IPS-18a (cell line): ENCODE results near the gene AGFG2.
A peak's percentile ranks its signal among the peaks of the same experiment; 100 is the strongest.

ENCODE experiments used
- H3K27ac ChIP-seq: one replicate; pipeline ENCODE4 v1.5.1; 2013; ENCODE audit warnings: low read length
- H3K27me3 ChIP-seq: one replicate; pipeline ENCODE4 v1.6.1; 2013; ENCODE audit warnings: mild to moderate bottlenecking, low read length; ENCODE audit not compliant: control insufficient read depth, insufficient read depth
- H3K36me3 ChIP-seq: one replicate; pipeline ENCODE4 v1.6.1; 2013; ENCODE audit warnings: low read depth, low read length; ENCODE audit not compliant: control insufficient read depth
- H3K4me1 ChIP-seq: one replicate; pipeline ENCODE4 v1.6.1; 2013; ENCODE audit warnings: low read depth, low read length; ENCODE audit not compliant: control insufficient read depth
- H3K4me3 ChIP-seq: one replicate; pipeline ENCODE4 v1.5.1; 2013; ENCODE audit warnings: low read length
- H3K9ac ChIP-seq: one replicate; pipeline ENCODE4 v1.6.1; 2013; ENCODE audit warnings: mild to moderate bottlenecking, low read length, moderate library complexity
- H3K9me3 ChIP-seq: one replicate; pipeline ENCODE4 v1.6.1; 2013; ENCODE audit warnings: low read depth, low read length; ENCODE audit not compliant: control insufficient read depth

The AGFG2 gene

DNA sequence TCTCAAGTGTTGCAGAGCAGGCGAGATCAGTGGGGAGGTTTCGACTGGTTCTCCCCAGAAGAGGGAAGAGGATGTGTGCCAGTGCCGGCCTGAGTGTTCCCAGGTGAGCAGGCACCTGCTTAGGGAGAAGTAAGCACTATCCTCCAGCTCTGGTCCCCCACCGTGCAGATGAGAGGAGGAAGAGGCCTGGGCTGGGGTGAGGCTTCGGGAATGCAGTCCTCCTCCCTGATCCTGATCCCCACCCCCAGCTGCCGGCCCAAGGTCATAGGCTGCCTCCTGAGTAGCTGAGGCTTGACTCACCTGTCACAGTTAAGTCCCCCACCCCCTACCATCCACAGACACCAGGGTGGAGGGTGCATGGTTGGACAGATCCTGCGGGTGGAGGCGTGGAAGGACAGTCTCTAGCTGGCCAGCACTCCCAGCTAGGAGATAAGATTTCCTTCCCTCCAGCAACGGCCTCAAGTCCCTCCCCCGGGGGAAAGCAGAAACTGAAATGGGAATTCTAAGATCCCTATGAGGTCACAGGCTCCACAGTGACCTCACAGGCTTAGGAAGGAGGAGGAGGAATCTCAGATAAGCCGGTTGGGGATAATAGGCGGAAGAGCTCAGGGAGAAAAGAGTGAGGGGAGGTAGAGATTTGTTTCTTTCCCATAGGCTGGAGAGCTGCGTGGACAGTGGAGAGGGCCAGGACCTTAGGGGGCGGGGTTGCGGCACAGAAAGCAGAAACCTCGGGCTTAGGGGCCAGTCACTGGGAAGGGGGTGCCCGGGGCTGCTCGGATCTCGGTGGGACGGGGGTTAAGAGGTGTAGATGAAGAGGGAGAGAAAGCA lies 45.9 kb downstream of the AGFG2 start:
- H3K4me1 ChIP-seq, result peaks cover 29% of the 10 kb centered on the region
- H3K36me3 ChIP-seq, result peaks cover 17% of the 10 kb centered on the region
- H3K4me3 ChIP-seq, result peak overlapping the region; percentile 95
- H3K27me3 ChIP-seq, result peaks cover under 1% of the 10 kb centered on the region
- H3K9me3 ChIP-seq, result no peaks in the 10 kb centered on the region
- no peak overlapping the region for H3K27ac ChIP-seq
- H3K9ac ChIP-seq, result peak overlapping the region; percentile 80

DNA sequence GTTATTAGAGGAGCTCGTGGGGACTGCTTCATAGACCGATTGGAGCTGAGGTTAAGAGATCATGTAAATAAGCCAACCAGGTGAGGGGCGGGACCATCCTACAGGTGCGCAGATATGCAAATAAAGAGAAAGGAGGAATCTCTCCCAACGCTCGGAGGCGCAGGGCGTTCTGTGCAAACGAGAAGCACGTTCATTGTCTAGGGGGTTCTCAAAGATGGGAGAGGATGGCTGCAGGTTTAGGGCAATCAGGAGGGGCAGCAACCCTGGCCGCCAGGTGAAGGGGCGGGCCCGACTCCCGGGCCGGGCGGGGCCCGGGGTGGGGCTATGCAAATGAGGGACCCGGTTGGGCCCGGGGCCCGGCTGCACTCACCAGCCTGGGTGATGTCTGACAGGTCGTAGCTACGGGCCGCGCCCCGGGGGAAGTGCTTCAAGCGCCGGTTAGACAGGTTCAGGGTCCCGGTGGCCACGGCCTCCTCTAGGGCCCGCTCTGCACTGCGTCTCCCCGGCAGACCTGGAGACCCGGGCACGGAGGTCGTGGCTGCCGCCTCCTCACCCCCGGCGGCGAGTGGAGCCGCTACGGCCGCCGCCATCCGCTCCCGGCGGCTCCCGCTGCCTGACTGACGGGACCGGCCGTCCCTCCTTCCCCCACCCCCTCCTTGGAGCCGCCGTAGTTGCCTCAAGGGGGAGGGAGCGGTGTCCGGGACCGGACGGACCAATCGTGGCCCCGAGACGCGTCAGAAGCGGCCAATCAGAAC lies 46.7 kb downstream of the AGFG2 start, which contains the start of gene LRCH4:
Gene LRCH4 (minus strand): TSS at position 619 of the 755 bp plus-strand sequence. CDS start 29 bp downstream, at position 590.
- H3K27me3 ChIP-seq, result peaks cover 8% of the 10 kb centered on the region
- peaks cover 10% of the 10 kb centered on the region for H3K36me3 ChIP-seq
- peak within 1 kb of the TSS; percentile 70 for H3K27ac ChIP-seq
- peaks cover 34% of the 10 kb centered on the region for H3K4me1 ChIP-seq
- peak within 1 kb of the TSS; percentile 95 for H3K4me3 ChIP-seq
- H3K9ac ChIP-seq, result peak within 1 kb of the TSS; percentile 80
- H3K9me3 ChIP-seq, result no peaks in the 10 kb centered on the region

DNA sequence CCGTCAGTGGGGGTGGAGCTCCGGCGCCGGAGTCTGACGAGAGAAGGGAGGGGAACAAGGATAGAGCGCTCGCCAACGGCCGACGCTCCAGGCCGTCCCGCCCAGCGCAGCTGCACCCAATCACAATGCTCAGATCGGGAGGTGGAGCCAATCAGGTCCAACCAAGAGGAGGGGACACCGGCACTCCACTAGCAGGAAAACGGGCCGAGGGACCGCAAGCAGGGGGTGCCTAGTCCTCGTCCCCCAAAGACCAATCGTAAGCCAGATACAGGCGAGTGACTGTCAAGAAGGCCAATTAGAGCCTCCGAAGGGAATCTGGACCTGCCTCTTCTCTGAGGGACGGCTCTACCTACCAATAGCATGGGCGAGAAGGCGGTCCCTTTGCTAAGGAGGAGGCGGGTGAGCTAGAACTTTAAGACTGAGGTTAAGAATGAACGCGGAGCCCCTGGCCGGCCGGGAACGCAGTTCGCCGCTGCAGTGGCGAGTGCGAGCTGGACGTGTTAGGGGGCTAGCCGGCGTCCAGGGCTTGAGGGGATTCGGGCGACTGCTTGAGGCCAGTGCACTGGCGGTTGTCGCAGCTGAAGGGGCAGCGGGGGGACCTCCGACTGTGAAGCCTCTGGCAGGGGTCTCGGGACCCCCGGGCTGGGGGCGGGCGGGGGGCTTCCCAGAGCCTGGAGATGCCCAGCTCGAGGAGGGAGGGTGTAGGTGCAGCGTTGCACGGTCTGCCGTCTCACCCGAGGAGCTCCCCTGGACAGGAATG lies 47.4 kb downstream of the AGFG2 start, which contains the start of gene FBXO24:
Gene FBXO24 (plus strand): TSS at position 63 of the 760 bp plus-strand sequence. CDS start 298 bp downstream, at position 361.
- Histone ChIP-seq H3K9ac (peak within 1 kb of the TSS; percentile 80), H3K27me3 (peaks cover 13% of the 10 kb centered on the region), H3K9me3 (no peaks in the 10 kb centered on the region), H3K27ac (peak within 1 kb of the TSS; percentile 70), H3K4me3 (peak within 1 kb of the TSS; percentile 95), H3K4me1 (peaks cover 34% of the 10 kb centered on the region), H3K36me3 (peaks cover 4% of the 10 kb centered on the region)

DNA sequence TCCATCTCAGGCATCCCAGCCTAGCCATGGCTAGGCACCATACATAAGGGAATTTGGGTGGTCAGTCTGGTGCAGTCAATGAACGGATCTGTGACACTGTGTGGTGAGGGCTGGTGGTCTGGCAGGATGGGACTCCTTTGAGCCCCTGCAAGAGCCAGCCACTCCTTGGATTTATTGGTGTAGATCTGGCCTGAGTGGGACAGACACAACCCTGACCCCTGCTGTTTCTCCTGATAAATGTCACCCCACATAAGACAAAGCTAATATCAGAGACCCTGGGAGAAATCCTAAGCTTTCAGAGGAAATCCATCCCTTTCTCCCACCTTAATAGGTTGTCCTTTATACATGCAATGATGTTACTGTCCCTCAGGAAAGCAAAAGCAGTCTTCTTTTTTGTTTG lies 49.4 kb downstream of the AGFG2 start:
- Histone ChIP-seq H3K27me3 (peaks cover 14% of the 10 kb centered on the region), H3K36me3 (no peaks in the 10 kb centered on the region), H3K4me3 (no peak overlapping the region), H3K9me3 (no peaks in the 10 kb centered on the region), H3K9ac (no peak overlapping the region), H3K27ac (no peak overlapping the region), H3K4me1 (peaks cover 29% of the 10 kb centered on the region)

DNA sequence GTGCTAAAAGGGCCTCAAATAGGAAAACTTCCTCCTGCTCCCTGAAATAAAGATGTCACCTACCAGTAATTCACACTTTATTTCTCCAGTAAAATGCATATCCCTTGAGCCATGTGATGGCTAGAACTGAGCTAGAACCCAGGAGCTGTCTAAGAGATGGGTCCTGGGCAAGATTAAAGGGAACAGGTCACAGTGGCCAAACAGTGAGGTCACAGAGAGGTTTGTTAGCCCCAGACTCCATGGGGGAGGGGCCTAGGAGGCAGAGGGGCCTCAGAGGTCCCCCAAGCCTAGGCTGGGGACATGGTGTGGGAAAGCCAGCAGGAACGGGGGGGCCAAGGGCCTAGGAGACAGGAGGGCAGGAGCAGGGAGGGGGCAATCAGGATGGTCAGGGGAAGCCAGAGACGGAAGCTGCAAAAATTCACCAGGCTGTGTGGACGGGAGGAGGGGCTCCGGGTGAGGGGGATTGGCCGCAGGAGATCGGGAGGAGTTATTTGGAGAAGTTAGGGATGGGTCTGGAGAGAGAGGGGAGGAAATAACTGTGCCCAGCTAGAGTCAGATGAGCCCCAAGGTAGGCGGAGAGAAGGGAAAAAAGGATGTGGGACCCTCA lies 50.4 kb downstream of the AGFG2 start:
- Histone ChIP-seq H3K9me3 (no peaks in the 10 kb centered on the region), H3K4me1 (peaks cover 21% of the 10 kb centered on the region), H3K27me3 (peaks cover 14% of the 10 kb centered on the region), H3K9ac (no peak overlapping the region), H3K27ac (no peak overlapping the region), H3K4me3 (peak overlapping the region; percentile 21), H3K36me3 (no peaks in the 10 kb centered on the region)

DNA sequence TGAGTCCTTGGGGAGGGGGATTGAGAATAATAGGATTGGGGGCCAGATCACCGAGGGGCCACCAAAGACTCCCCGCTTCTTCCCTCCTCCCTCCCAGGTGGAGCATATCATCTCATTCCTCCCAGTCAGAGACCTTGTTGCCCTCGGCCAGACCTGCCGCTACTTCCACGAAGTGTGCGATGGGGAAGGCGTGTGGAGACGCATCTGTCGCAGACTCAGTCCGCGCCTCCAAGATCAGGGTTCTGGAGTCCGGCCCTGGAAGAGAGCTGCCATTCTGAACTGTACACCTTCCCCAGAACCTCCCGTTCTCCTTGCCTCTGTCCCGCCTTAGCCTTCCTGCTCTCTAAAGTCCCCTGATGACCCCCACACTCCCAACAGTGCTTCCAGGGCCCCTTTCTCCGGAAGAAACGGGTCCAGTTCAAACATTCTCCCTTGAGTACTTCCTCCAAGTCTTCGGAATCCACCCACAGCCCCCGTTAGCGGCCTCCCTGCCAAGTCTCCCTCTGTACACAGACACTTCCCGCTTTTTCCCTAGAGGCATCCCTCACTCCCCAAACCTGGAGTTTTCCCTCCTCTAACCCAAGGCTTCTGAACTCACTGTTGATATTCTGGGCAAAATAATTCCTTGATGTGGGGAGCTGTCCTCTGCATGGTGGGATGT lies 51.2 kb downstream of the AGFG2 start:
- H3K4me3 ChIP-seq, result peak overlapping the region; percentile 21
- H3K36me3 ChIP-seq, result no peaks in the 10 kb centered on the region
- peaks cover 14% of the 10 kb centered on the region for H3K27me3 ChIP-seq
- H3K27ac ChIP-seq, result no peak overlapping the region
- peaks cover 14% of the 10 kb centered on the region for H3K4me1 ChIP-seq
- H3K9ac ChIP-seq, result no peak overlapping the region
- no peaks in the 10 kb centered on the region for H3K9me3 ChIP-seq

DNA sequence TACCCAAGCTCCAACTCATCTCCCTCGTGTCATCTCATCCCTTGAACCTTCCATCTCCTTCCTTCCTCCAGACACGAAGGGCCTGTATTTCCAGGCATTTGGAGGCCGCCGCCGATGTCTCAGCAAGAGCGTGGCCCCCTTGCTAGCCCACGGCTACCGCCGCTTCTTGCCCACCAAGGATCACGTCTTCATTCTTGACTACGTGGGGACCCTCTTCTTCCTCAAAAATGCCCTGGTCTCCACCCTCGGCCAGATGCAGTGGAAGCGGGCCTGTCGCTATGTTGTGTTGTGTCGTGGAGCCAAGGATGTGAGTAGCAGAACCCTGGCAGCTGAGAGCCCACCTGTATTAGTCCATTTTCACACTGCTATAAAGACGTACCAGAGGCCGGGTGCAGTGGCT lies 52.6 kb downstream of the AGFG2 start:
- no peak overlapping the region for H3K9ac ChIP-seq
- H3K27ac ChIP-seq, result no peak overlapping the region
- peaks cover 14% of the 10 kb centered on the region for H3K27me3 ChIP-seq
- peaks cover 12% of the 10 kb centered on the region for H3K4me1 ChIP-seq
- H3K4me3 ChIP-seq, result no peak overlapping the region
- no peaks in the 10 kb centered on the region for H3K9me3 ChIP-seq
- no peaks in the 10 kb centered on the region for H3K36me3 ChIP-seq

DNA sequence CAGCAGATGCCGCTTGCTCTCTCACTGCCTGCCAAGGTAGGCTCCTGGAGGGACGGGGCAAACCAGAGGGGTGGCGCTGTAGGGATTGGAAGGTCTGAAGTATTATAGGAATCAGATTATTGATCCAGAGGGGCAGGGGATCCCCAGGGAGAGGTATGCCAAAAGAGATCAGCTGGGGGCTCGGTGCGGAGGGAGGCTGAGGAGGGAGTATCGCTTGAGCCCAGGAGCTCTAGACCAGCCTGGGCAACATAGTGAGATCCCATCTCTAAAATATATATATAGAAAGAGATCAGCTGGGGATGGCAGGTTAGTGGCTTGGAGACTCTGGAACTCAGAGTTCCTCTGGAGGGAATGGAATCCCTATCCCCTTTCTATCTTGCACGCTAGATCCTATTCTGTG lies 56.2 kb downstream of the AGFG2 start:
- no peak overlapping the region for H3K27ac ChIP-seq
- H3K27me3 ChIP-seq, result peaks cover 11% of the 10 kb centered on the region
- H3K4me3 ChIP-seq, result no peak overlapping the region
- no peaks in the 10 kb centered on the region for H3K9me3 ChIP-seq
- no peak overlapping the region for H3K9ac ChIP-seq
- H3K36me3 ChIP-seq, result no peaks in the 10 kb centered on the region
- H3K4me1 ChIP-seq, result peaks cover 2% of the 10 kb centered on the region

DNA sequence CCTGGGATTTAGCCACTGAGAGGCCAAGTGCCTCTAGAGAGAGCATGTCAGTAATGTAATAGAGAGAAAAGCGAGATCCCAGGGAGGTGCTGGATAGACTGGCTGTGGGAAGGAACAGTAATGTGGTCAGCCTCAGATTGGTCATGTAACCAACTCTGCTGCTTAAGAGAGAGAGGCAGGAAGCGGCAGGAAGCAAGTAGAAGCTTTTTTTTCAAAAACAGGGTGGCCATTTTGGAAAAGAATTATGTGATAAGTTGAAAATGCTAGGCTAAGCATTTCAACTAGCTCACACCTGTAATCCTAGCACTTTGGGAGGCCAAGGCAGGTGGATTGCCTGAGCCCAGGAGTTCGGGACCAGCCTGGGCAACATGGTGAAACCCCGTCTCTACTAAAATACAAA lies 59.4 kb downstream of the AGFG2 start:
- no peaks in the 10 kb centered on the region for H3K9me3 ChIP-seq
- peaks cover 14% of the 10 kb centered on the region for H3K4me1 ChIP-seq
- H3K4me3 ChIP-seq, result no peak overlapping the region
- no peak overlapping the region for H3K27ac ChIP-seq
- H3K27me3 ChIP-seq, result no peaks in the 10 kb centered on the region
- H3K36me3 ChIP-seq, result no peaks in the 10 kb centered on the region
- H3K9ac ChIP-seq, result no peak overlapping the region

DNA sequence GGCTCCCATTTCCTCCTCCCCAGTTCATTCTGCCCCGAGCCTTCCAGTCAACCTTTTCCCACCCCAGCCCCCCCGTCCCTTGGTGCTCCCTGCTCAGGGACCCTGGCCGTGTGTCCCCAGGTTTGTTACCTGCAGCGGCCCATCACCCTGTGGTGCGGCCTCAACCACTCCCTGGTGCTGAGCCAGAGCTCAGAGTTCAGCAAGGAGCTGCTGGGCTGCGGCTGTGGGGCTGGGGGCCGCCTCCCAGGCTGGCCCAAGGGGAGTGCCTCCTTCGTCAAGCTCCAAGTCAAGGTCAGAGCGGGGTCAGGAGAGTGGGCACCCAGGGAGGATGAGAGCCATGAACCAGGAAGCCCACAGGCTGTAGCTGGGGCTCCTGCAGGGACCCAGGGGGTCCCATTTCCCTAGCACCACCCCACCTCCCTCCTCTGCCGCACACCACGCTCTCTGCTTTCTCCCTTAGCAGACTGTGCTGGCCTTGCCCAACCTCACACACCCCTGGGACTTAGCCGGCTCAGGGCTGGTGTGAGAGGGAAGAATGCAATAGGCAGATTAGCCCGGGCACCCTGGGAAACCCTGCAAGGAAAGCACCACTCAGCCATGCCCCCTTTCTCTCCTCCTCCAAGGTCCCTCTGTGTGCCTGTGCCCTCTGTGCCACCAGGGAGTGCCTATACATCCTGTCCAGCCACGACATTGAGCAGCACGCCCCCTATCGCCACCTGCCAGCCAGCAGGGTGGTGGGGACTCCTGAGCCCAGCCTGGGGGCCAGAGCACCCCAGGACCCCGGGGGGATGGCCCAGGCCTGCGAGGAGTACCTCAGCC lies 61.1 kb downstream of the AGFG2 start:
- Histone ChIP-seq H3K9ac (no peak overlapping the region), H3K4me1 (peaks cover 18% of the 10 kb centered on the region), H3K4me3 (no peak overlapping the region), H3K27ac (no peak overlapping the region), H3K9me3 (no peaks in the 10 kb centered on the region), H3K27me3 (peaks cover 4% of the 10 kb centered on the region), H3K36me3 (no peaks in the 10 kb centered on the region)
